OCI-LY3 (cell line): ENCODE data around the gene VCX.
"Not testable (repeated sequence)": the region's sequence is repeated elsewhere in the genome, so short reads cannot be mapped to it uniquely, and the experiment has no call there.

Experiments
- H2AFZ ChIP-seq: fragments of 200-600, 300-600 bp; shearing (Covaris generic); 2 replicates; pipeline ENCODE4 v1.6.0; 2014; ENCODE audit warnings: antibody characterized with exemption, low read depth, low read length
- H3K27ac ChIP-seq: fragments of 200-600, 300-600 bp; sonication (generic); 2 replicates; pipeline ENCODE4 v1.5.1; 2014; ENCODE audit warnings: mild to moderate bottlenecking, low read length, moderate library complexity, mixed read lengths
- H3K27me3 ChIP-seq: fragments of 200-600, 300-600 bp; sonication (generic); 2 replicates; pipeline ENCODE4 v1.6.1; 2014; ENCODE audit warnings: low read depth, low read length, mixed read lengths
- H3K36me3 ChIP-seq: fragments of 200-600, 300-600 bp; sonication (generic); replicated peaks from 2 replicates; pipeline ENCODE3; 2014; ENCODE audit warnings: low read depth, low read length, mixed read lengths
- H3K4me1 ChIP-seq: fragments of 300-600, 200-600 bp; sonication (generic); 2 replicates; pipeline ENCODE4 v1.6.1; 2014; ENCODE audit warnings: low read length, mixed read lengths
- H3K4me2 ChIP-seq: fragments of 200-600, 300-600 bp; sonication (generic); 2 replicates; pipeline ENCODE4 v1.6.1; 2014; ENCODE audit warnings: low read length, mixed read lengths
- H3K4me3 ChIP-seq: fragments of 300-600, 200-600 bp; sonication (generic); 2 replicates; pipeline ENCODE4 v1.5.1; 2014; ENCODE audit warnings: antibody characterized with exemption, mild to moderate bottlenecking, low read length, moderate library complexity
- H3K79me2 ChIP-seq: fragments of 300-600, 200-600 bp; shearing (Covaris generic); 2 replicates; pipeline ENCODE4 v1.6.1; 2014; ENCODE audit warnings: mild to moderate bottlenecking, low read length, mixed read lengths
- H3K9ac ChIP-seq: fragments of 300-600, 200-600 bp; shearing (Covaris generic); 2 replicates; pipeline ENCODE4 v1.6.0; 2014; ENCODE audit warnings: mild to moderate bottlenecking, low read length, moderate library complexity
- H3K9me3 ChIP-seq: fragments of 200-600, 300-600 bp; shearing (Covaris generic); 2 replicates; pipeline ENCODE4 v1.6.1; 2014; ENCODE audit warnings: low read length, mixed read lengths; ENCODE audit not compliant: insufficient read depth
- H4K20me1 ChIP-seq: fragments of 200-600, 300-600 bp; sonication (generic); 2 replicates; pipeline ENCODE4 v1.6.1; 2016; ENCODE audit warnings: low read length, mixed read lengths; ENCODE audit not compliant: insufficient read depth
- CTCF ChIP-seq: fragments of 200-600, 300-600 bp; sonication (generic); IDR thresholded peaks from 2 replicates; pipeline ENCODE4 v1.5.1; 2014; ENCODE audit warnings: antibody characterized with exemption, low read length, low read depth
- EZH2phosphoT487 ChIP-seq: fragments of 200-600 bp; shearing (Covaris generic); IDR thresholded peaks from 2 replicates; pipeline ENCODE4 v1.6.1; 2018; ENCODE audit warnings: antibody characterized with exemption, mixed run types, low read depth

The VCX gene

GRCh38 chrX:7842871-7843270 lies at the start of gene VCX:
Gene VCX (plus strand): TSS chrX:7843171. CDS start chrX:7843204, 33 bp downstream.
- not testable (repeated sequence) for H3K9me3 ChIP-seq, H4K20me1 ChIP-seq, H3K9ac ChIP-seq, H3K27me3 ChIP-seq, H3K4me1 ChIP-seq, H2AFZ ChIP-seq, H3K79me2 ChIP-seq, H3K4me3 ChIP-seq, H3K27ac ChIP-seq, H3K4me2 ChIP-seq, H3K36me3 ChIP-seq

GRCh38 chrX:7798327-7798726 lies 44.6 kb upstream of the VCX start:
- Histone ChIP-seq H2AFZ (no peak overlapping the region), H3K4me1 (no peaks in the 10 kb centered on the region), H3K4me3 (no peak overlapping the region), H3K9ac (no peak overlapping the region), H4K20me1 (no peaks in the 10 kb centered on the region), H3K4me2 (no peak overlapping the region), H3K79me2 (no peaks in the 10 kb centered on the region), H3K27ac (no peak overlapping the region), H3K9me3 (no peaks in the 10 kb centered on the region), H3K36me3 (no peaks in the 10 kb centered on the region), H3K27me3 (no peaks in the 10 kb centered on the region)
- TF ChIP-seq EZH2phosphoT487 = no peak
- no peak for TF ChIP-seq CTCF

GRCh38 chrX:7801711-7802110 lies 41.3 kb upstream of the VCX start:
- TF ChIP-seq EZH2phosphoT487 (no peak), CTCF (no peak)

GRCh38 chrX:7815166-7815805 lies 27.7 kb upstream of the VCX start:
- Histone ChIP-seq H3K9me3 (no peaks in the 10 kb centered on the region), H3K27me3 (no peaks in the 10 kb centered on the region), H3K79me2 (no peaks in the 10 kb centered on the region), H3K4me3 (no peak overlapping the region), H3K4me1 (no peaks in the 10 kb centered on the region), H4K20me1 (no peaks in the 10 kb centered on the region), H3K36me3 (no peaks in the 10 kb centered on the region), H3K9ac (no peak overlapping the region), H3K27ac (no peak overlapping the region), H3K4me2 (no peak overlapping the region), H2AFZ (no peak overlapping the region)
- TF ChIP-seq EZH2phosphoT487 (no peak), CTCF (no peak)

More at GRCh38 chrX:7801711-7802110, 41.3 kb upstream of the VCX start:
- H3K27me3 ChIP-seq = no peaks in the 10 kb centered on the region
- H3K4me2 ChIP-seq = no peak overlapping the region
- no peak overlapping the region for H3K4me3 ChIP-seq
- H2AFZ ChIP-seq = no peak overlapping the region
- no peak overlapping the region for H3K27ac ChIP-seq
- H3K79me2 ChIP-seq = no peaks in the 10 kb centered on the region
- no peaks in the 10 kb centered on the region for H3K9me3 ChIP-seq
- H3K4me1 ChIP-seq = no peaks in the 10 kb centered on the region
- H3K36me3 ChIP-seq = no peaks in the 10 kb centered on the region
- no peaks in the 10 kb centered on the region for H4K20me1 ChIP-seq
- no peak overlapping the region for H3K9ac ChIP-seq
